ENCODE results near the gene SLC22A2. TPM values are rescaled to one million over a fixed set of nuclear protein-coding genes. Genes with fewer than 3 reads are reported as not detected.

The SLC22A2 gene
- total RNA-seq, 1 donor from 2014 or later = not detected

GRCh38 chr6:160274871-160275510 is 16.4 kb upstream of the SLC22A2 start:
- H3K9me3 Mint-ChIP-seq (ENCODE audit: unreplicated experiment) = peaks cover 4% of the 10 kb centered on the region
- H3K27ac Mint-ChIP-seq (ENCODE audit: unreplicated experiment) = no peak overlapping the region
- no peak for DNase-seq (ENCODE audit: extremely low spot score, unreplicated experiment)
- H3K4me3 Mint-ChIP-seq (ENCODE audit: unreplicated experiment) = no peak overlapping the region
- H3K4me1 Mint-ChIP-seq (ENCODE audit: unreplicated experiment) = no peaks in the 10 kb centered on the region
- H3K36me3 Mint-ChIP-seq (ENCODE audit: unreplicated experiment) = no peaks in the 10 kb centered on the region
- no peak for TF ChIP-seq CTCF (IDR thresholded peaks at IDR 0.05)
- peaks cover 3% of the 10 kb centered on the region for H3K27me3 Mint-ChIP-seq (ENCODE audit: unreplicated experiment)

GRCh38 chr6:160273750-160274149 is 15.1 kb upstream of the SLC22A2 start:
- Mint-ChIP-seq H3K36me3 (ENCODE audit: unreplicated experiment) (no peaks in the 10 kb centered on the region), H3K9me3 (ENCODE audit: unreplicated experiment) (no peaks in the 10 kb centered on the region), H3K27me3 (ENCODE audit: unreplicated experiment) (peaks cover 3% of the 10 kb centered on the region), H3K4me1 (ENCODE audit: unreplicated experiment) (no peaks in the 10 kb centered on the region), H3K27ac (ENCODE audit: unreplicated experiment) (no peak overlapping the region), H3K4me3 (ENCODE audit: unreplicated experiment) (no peak overlapping the region)
- no peak for TF ChIP-seq CTCF (IDR thresholded peaks at IDR 0.05)
- DNase-seq (ENCODE audit: extremely low spot score, unreplicated experiment) = no peak

- Mint-ChIP-seq H3K36me3 (ENCODE audit: unreplicated experiment) (no peaks in the 10 kb centered on the region), H3K4me1 (ENCODE audit: unreplicated experiment) (no peaks in the 10 kb centered on the region), H3K4me3 (ENCODE audit: unreplicated experiment) (no peak overlapping the region), H3K9me3 (ENCODE audit: unreplicated experiment) (no peaks in the 10 kb centered on the region), H3K27me3 (ENCODE audit: unreplicated experiment) (peaks cover 3% of the 10 kb centered on the region), H3K27ac (ENCODE audit: unreplicated experiment) (no peak overlapping the region)
- no peak for DNase-seq (ENCODE audit: extremely low spot score, unreplicated experiment)
- TF ChIP-seq CTCF (IDR thresholded peaks at IDR 0.05) = no peak
These were observed 14.6 kb upstream of the SLC22A2 start for GRCh38 chr6:160273196-160273595.

GRCh38 chr6:160272707-160273106 is 14.1 kb upstream of the SLC22A2 start:
- Mint-ChIP-seq H3K27me3 (ENCODE audit: unreplicated experiment) (peaks cover 3% of the 10 kb centered on the region), H3K36me3 (ENCODE audit: unreplicated experiment) (no peaks in the 10 kb centered on the region), H3K4me3 (ENCODE audit: unreplicated experiment) (no peak overlapping the region), H3K27ac (ENCODE audit: unreplicated experiment) (no peak overlapping the region), H3K4me1 (ENCODE audit: unreplicated experiment) (no peaks in the 10 kb centered on the region), H3K9me3 (ENCODE audit: unreplicated experiment) (no peaks in the 10 kb centered on the region)
- TF ChIP-seq CTCF (IDR thresholded peaks at IDR 0.05) = no peak
- DNase-seq (ENCODE audit: extremely low spot score, unreplicated experiment) = no peak

- H3K27ac Mint-ChIP-seq (ENCODE audit: unreplicated experiment) = no peak overlapping the region
These were observed 11.7 kb upstream of the SLC22A2 start for GRCh38 chr6:160270347-160270746.

More at GRCh38 chr6:160270347-160270746, 11.7 kb upstream of the SLC22A2 start:
- Mint-ChIP-seq H3K9me3 (ENCODE audit: unreplicated experiment) (no peaks in the 10 kb centered on the region), H3K36me3 (ENCODE audit: unreplicated experiment) (no peaks in the 10 kb centered on the region), H3K27me3 (ENCODE audit: unreplicated experiment) (peaks cover 3% of the 10 kb centered on the region), H3K4me1 (ENCODE audit: unreplicated experiment) (no peaks in the 10 kb centered on the region), H3K4me3 (ENCODE audit: unreplicated experiment) (no peak overlapping the region)
- DNase-seq (ENCODE audit: extremely low spot score, unreplicated experiment) = no peak
- no peak for TF ChIP-seq CTCF (IDR thresholded peaks at IDR 0.05)

Data from osteocyte (in vitro differentiated cells).